Fibroblast of villous mesenchyme (primary cell): ENCODE measurements around the gene PRKAR1B. TPM values are rescaled to one million over a fixed set of nuclear protein-coding genes. Genes with fewer than 3 reads are reported as not detected.

Experiments
- DNase-seq: peaks from one replicate; pipeline ENCODE4 v3.0.0-alpha.2; 2010; ENCODE audit warnings: low read depth
- H3K4me3 ChIP-seq: 2 replicates; pipeline ENCODE4 v1.5.1; 2011; ENCODE audit warnings: low read depth, mild to moderate bottlenecking, low read length
- total RNA-seq: library from RNA; depleted of rRNA; stranded (reverse); fragments of >200 nt; gene quantifications from 2 replicates; pipeline ENCODE4 v1.2.3, GENCODE V29; 2012
- TF ChIP-seq, protein P1 (sequence below): IDR thresholded peaks from 2 replicates; pipeline ENCODE4 v1.5.1; 2012; ENCODE audit warnings: low read depth, mild to moderate bottlenecking, low read length; ENCODE audit not compliant: insufficient read depth

PRKAR1B gene
- total RNA-seq, 1 donor, result 16.4 TPM

DNA sequence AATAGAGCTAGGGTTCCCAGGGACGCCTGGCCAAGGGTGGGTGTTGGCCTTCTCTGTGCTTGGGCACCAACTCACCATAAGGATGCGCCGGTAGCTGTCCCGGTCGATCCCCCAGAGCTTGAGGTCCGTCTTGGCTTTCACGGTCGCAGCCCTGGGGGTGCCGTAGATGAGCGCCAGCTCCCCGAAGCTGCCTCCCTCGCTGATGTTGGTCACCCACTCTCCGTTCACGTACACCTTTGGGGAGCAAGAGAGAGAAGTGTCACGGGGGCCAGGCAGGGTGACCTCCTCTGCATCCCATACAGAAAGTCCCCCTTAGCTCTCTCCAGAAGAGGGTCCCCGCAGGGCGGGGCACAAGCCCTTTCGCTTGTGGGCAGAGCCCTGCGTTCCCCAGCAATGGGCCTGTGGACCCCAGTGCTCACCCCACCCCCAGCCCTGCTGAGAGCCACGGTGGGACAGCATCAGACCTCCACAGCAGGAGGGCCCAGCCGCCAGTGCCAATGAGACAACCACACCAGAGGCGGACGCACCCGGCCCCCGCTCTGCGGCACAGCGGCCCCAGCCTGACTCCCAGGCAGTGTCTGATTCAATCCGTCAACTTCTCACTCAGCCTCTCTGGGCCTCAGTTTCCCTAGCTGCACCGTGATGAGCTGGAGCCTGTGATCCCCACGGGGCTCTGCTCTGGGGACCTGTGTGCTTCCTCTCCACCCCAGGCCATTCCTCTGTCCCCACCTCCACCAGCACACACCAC lies 130.8 kb downstream of the PRKAR1B start:
- TF ChIP-seq, protein P1, sequence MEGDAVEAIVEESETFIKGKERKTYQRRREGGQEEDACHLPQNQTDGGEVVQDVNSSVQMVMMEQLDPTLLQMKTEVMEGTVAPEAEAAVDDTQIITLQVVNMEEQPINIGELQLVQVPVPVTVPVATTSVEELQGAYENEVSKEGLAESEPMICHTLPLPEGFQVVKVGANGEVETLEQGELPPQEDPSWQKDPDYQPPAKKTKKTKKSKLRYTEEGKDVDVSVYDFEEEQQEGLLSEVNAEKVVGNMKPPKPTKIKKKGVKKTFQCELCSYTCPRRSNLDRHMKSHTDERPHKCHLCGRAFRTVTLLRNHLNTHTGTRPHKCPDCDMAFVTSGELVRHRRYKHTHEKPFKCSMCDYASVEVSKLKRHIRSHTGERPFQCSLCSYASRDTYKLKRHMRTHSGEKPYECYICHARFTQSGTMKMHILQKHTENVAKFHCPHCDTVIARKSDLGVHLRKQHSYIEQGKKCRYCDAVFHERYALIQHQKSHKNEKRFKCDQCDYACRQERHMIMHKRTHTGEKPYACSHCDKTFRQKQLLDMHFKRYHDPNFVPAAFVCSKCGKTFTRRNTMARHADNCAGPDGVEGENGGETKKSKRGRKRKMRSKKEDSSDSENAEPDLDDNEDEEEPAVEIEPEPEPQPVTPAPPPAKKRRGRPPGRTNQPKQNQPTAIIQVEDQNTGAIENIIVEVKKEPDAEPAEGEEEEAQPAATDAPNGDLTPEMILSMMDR, result no peak
- no peak for DNase-seq
- no peak overlapping the region for H3K4me3 ChIP-seq

DNA sequence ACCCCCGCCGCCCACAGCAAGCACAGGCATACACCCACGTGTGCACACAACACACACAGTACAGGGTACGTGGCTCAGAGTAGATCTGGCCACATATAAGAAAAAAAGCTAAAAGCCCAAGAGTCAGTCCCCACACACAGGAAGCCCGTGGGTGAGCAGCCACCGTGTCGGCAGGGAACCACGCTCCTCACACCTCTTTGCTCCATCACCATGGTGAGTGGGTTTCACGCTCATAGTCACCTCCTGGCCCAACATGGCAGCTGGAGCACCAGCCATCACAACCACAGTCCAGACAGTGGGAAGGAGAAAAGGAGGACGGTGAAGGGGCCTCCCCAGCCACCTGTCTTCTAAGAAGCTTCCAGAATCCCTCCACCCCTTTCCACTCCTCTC lies 131.5 kb downstream of the PRKAR1B start:
- TF ChIP-seq, protein P1, result no peak
- no peak overlapping the region for H3K4me3 ChIP-seq
- no peak for DNase-seq

DNA sequence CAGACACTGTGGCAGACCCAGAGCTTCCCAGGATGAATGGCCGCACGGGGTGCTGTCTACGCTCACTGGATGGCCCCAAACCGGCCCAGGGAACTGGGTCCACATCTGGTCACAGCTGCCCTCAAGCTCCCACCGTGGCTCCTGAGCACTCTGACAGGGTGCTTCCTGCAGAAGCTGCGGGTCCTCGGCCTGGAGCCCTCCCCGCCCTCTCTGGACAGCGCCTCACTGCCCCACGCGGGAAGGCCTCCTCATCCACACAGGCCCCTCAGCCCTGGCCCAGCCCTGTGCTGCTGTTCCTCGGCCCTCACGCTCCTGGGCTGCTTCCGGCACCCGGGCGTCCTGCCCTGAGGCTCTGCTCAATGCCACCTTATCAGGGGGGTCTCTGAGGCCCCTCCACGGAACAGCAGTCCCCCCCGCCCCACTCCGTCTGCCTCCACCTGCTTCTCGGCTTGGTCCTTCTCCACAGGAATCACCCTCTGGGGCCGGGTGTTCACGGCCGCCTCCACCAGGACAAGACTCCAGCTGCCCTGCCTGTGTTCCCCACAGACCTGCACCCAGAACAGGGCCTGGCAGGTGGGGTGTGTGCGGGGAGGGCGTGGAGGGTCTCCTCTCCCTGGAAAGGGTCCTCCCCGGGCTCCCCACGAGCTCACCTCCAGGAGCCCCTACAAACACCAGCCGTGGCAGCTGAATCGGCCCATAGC lies 132.0 kb downstream of the PRKAR1B start:
- DNase-seq, result no peak
- H3K4me3 ChIP-seq, result no peak overlapping the region
- TF ChIP-seq, protein P1, result no peak

DNA sequence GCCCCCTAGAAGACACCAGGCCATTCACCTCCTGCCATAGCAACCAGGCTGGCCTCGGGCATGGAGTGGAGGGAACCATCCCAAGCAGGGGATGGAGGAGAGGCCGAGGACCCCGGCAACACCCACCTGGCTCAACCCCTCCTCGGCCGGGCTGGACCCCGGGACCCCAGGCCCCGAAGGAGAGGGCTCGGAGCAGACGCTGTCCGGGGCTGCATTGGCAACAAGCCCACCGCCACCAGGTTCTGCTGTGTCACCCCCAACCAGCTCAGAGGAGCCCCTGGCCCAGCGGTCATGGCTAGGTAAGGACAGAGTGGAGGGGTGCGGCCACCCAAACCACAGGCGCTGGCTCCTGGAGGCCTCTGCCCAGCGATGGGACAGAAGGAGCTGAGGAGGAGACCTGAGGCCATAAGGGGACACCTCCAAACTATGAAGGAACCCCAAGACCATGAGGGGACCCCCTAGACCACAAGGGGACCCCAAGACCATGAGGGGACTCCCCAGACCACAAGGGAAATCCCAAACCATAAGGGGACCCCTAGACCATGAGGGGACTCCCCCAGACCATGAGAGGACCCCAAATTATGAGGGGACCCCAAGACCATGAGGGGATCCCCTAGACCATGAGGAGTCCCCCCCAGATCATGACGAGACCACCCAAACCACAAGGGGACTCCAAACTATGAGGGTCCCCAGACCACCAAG lies 132.7 kb downstream of the PRKAR1B start:
- no peak for DNase-seq
- H3K4me3 ChIP-seq, result no peak overlapping the region
- TF ChIP-seq, protein P1, result no peak

DNA sequence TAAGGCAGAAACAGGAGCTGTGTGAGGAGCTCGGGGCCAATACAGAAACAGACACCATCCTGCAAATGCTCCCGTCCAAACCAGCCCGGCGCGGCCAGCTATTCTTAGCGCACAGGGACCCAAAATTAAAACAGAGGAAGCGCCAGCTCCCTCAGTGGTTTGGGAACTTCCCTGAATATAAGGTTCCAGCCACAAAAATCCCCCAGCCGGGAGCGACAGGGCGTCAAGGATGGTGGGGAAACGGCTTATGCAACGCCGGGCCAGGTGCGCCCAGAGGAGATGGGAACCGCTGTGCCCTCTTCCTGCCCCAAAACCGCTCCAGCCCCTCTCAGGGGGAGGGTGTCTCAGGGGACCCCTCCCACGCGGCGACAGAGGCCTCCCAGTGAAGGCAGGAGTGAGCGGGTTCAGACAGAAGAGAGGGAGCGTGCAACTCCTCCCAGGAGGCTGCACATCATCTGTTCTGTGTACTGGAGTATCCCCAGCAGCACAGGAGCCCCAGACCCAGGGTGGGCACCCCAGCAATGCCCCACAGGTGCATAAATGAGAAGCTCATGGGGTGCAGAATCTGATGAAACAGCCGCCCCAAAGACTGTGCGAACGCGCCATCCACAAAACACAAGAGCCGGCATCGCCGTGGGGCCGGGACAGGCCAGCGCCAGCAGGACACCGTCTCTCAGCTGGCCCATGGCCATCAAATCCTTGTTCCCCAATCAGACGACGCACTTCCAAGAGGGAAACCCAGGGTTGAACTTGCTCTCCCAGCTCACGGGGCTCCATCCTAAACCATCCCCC lies 133.6 kb downstream of the PRKAR1B start:
- TF ChIP-seq, protein P1, result no peak
- H3K4me3 ChIP-seq, result no peak overlapping the region
- DNase-seq, result no peak

DNA sequence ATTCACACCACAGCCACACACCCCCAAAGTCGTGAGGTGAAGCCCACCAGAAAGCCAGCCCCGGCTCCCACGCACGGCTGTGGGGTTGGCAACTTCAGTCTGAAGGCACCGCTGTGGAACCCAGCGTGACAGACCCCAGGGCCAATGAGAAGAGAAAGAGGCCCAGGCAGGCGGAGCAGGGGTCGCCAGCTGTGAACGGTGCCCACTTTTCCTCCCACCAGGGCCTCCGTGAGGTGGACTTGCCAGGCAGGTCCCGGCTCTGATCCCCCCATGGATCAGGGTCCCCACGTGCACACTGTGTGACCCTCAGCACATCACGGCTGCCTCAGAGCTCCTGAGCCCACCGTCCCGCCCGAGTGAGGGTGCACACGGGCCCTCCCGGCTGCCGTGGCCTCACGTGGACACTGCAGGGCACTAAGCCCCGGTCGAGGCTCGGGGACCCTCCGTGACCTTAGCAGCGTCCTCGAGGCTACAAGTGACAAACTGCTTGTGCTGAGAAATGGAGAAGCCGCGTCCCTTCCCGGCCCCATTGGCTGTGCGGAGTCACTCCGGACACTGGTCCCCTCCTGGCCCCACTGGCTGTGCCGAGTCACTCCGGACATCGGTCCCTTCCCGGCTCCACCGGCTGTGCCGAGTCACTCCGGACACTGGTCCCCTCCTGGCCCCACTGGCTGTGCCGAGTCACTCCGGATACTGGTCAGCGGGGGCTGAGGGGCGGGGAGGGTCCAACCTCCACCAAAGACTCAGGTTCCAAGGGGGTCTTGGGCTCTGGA lies 135.0 kb downstream of the PRKAR1B start:
- no peak overlapping the region for H3K4me3 ChIP-seq
- TF ChIP-seq, protein P1, result no peak
- DNase-seq, result no peak
